NCI-H2227 treated with DMSO at 0.1 percent for 48 hours (cell line): Measurements from ENCODE around the gene CHCT1.
A peak's percentile ranks its signal among the peaks of the same experiment; 100 is the strongest.
"Not testable (repeated sequence)": the region's sequence is repeated elsewhere in the genome, so short reads cannot be mapped to it uniquely, and the experiment has no call there.

Experiments used
- DNase-seq: peaks from one replicate; lab custom pipeline; 2025; lab: John Stamatoyannopoulos, UW

CHCT1 gene

GRCh38 chr17:60422162-60422665, at the start of gene CHCT1:
Gene CHCT1, plus strand, starts transcription at chr17:60422489. Its CDS starts 104 bp downstream, at chr17:60422593.
- no peak for DNase-seq

- no peak for DNase-seq
These were observed 49.4 kb upstream of the CHCT1 start for GRCh38 chr17:60372790-60373483.

GRCh38 chr17:60378187-60378586, 44.1 kb upstream of the CHCT1 start:
- not testable (repeated sequence) for DNase-seq

GRCh38 chr17:60379461-60379860, 42.8 kb upstream of the CHCT1 start:
- not testable (repeated sequence) for DNase-seq

- no peak for DNase-seq
These were observed 40.3 kb upstream of the CHCT1 start for GRCh38 chr17:60381958-60382357.

- peak; percentile 4 for DNase-seq
These were observed 38.9 kb upstream of the CHCT1 start for GRCh38 chr17:60383379-60383778.

GRCh38 chr17:60384921-60385320, 37.4 kb upstream of the CHCT1 start:
- not testable (repeated sequence) for DNase-seq

DNA sequence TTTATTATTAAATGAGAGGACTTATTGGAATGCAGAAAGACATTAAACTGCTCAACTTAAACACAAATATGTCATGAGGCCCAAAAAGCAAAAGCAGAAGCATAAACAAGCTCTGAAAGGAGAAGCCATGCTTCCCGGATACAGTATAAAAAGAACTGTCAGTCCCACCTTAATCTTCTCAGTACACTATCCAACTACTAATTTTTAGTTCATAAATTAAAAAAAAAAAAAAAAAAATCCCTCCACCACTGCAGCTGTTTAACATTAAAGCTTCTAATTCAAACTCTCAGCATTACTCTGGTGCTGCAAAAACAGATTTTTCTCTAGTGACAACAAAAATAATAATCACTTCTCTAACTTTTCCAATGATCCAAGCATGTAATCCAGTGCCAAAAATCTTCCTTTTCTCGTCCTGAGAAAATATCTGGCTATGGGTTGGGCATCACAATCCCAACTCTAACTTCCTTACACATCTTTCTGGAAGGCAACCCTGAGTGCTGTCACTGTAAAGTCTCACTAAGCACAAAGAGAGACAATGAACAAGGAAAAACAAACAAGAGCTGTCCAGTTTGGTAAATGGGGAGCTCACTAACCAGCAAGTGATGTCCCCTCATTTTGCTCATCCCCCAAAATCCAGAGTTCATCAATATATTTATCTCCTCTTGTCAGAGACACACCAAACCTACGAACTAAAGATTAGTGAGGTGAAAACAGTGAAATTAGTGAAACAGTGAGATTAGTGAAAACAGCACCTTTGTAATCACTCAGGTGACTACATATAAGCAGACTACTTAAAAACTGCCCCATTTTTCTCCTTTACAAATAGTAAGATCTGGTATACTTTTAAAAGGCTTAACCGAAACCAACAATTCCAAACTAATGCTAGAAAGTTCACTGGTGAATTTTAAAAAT, 35.9 kb upstream of the CHCT1 start:
- DNase-seq, result no peak

DNA sequence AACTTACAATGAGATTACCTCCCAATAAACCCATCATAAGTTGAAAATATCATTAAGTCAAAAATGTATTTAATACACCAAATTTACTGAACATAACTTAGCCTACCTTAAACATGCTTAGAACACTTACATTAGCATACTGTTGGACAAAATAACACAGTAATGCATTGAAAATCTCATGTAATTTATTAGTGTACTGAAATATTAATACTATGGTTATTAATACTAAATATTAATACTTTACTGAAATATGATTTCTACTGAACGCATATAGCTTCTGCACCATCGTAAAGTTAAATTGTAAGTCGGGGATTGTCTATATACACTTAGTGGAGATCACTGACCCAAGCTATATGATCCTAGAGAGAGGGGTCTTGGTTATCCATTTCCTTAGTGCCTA, 34.6 kb upstream of the CHCT1 start:
- no peak for DNase-seq

- DNase-seq, result no peak
These were observed 33.5 kb upstream of the CHCT1 start for GRCh38 chr17:60388742-60389141.

GRCh38 chr17:60390186-60390585, 32.1 kb upstream of the CHCT1 start:
- no peak for DNase-seq

DNA sequence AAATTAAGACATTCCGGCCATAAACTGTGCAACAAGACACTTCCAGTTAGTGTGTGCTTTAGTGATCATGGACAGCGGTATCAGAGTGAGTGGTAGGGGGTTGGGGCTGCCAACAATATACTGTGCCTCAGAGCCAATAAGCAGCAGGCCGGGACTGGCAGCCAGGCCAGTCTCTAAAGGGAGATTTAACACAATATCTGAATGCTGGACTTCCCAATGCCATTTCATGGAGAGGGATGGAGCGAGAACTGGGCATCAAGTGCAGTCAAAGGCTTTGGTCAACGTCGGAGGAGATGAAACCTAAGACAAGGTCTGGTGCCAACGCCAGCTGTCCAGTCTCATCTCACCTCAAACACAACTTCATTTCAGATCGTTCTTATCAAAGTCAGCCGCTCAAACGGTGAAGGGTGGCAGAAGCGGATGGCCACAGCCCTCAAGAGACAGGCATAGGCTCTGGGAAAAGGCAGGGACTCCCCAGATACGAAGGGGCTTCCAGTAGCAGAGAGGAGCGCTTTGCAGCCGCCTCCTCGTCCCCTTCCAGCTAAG, 31.3 kb upstream of the CHCT1 start:
- peak; percentile 67 for DNase-seq

- peak; percentile 77 for DNase-seq
These were observed 30.7 kb upstream of the CHCT1 start for GRCh38 chr17:60391471-60392041.

DNA sequence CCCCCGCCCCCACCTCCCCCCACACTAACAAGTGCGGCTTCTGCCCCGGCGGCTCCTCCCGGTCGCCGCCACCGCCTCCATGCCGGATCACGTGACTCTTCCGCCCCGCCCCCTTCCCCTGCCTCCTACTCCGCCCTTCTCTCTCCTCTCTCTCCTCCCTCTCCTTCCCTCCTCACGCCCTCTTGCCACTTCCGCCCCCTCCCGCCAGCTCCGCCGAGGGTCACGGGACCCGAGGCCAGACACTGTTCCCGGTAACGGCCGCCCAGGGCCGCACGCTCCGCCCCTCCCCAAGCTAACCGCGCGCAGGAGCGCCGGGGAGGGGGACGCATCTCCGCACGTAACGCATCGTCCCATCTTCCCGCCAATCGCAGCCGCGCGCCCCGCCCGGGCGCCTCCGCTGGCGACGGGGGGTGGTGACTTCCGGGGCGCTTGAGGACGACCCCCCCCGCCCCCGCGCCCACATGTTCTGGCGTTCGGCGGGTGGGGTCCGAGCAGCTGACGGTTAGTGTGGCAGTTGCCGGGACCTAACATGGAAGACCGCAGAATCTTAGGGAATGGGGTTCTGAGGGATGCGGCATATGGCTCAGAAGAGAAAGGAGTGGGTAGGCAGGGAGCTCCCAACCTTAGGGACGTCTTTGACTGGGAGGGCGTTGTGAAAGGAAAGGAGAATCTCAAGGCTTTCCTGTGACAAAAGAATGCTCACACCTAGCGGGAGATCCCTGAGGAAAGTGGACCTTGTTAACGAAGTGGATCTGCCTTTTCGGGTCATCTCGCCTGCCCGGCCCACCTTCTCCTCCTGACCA, 30.0 kb upstream of the CHCT1 start, which contains the start of gene USP32:
TSS of gene USP32 (minus strand) at position 92 of the 803 bp plus-strand sequence. CDS start 194 bp downstream, outside the sequence.
- peak; percentile 96 for DNase-seq

DNA sequence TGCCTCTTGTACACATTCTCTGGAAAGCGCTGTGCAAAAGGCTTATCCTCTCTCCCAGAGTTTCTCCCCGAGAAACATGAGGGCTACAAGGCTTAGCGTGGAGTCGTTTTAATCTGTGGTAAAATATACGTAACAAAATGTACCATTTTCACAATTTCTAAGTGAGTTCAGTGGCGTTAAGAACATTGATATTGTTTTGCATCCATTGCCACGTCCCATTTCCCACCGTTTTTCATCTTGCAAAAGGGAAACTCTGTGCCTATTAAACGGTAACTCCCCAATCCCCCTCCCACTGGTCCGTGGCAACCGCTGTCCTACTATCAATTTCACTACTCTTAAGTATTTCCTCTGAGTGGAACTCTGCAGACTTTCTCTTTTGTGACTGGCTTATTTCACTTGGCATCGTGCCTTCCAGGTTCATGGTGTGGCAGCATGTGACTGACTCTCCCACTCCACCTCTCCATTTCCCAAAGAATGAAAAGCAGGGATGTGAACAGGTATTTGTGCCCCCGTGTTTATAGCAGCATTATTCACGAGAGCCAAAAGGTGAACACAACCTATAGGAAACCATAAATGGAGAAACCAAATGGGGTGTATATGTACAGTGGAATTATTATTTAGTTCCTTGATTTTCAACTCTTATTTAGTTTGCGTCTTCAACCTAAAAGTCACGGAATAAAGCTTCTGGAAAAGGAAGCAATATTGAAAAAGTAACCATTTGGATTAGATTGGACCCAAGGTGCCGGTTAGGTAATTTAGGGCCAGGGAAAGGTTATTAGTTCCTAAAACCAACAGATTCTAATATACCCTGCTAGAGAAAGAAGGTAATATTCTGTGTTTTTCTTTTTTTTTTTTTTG, 29.2 kb upstream of the CHCT1 start:
- DNase-seq, result peak; percentile 64

DNA sequence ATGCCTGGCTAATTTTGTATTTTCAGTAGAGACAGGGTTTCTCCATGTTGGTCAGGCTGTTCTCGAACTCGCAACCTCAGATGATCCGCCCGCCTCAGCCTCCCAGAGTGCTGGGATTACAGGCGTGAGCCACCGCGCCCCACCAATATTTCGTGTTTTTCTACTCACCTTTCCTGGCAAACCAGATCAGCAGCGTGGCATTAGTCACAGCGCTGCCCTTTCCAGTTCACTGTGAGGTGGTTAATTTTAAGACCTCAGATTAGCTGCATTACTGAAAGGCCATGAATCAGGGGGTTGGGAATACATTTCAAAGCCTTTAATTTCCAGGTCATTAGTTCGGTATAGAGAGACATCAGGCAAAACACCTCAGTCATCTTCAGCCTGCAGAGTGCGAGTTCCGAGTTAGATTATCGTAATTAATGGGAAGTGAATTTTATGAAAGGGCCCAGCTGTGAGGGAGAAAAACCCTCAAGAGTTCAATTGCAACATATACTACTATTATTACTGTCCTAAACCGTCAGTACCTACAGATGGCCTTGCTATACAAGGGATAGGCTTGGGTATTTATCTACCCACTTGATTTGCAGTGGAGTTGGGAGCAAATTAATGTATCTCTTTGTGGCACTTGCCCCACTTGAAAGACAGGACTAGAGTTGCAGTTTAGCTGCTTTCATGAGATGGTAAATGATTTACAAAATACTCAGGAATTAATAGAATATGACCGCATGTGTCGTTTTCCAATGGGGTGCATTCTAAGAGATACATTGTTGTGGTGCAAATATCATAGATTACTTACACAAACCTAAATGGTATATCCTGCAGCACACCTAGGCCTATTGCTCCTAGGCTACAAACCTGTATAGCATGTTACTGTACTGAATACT, 28.2 kb upstream of the CHCT1 start:
- DNase-seq, result peak; percentile 67

DNA sequence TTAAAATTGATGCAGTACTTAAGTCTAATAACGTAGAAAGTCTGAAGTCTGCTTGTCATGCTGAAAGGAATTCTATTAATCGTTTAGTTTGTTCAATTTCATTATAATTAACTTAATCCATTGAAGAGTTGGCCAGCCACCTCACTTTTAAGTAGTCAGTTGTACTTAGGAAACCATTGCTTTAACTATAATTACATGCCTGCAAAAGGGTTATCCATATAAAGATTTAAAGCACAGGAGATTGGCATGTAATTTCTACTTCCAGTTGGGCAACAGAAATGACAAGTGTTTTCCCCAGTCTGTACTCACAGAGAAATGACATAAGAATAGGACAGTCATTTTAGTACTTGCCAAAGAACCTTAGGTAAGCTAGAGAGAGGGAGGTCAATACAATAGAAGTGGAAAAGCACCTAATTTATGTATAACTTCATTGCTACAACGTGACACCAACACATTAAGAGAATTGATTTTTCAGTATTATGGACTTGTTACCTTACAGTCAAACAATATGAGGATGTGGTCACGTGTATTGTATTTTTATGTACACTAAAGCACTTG, 26.7 kb upstream of the CHCT1 start:
- DNase-seq, result peak; percentile 49

DNA sequence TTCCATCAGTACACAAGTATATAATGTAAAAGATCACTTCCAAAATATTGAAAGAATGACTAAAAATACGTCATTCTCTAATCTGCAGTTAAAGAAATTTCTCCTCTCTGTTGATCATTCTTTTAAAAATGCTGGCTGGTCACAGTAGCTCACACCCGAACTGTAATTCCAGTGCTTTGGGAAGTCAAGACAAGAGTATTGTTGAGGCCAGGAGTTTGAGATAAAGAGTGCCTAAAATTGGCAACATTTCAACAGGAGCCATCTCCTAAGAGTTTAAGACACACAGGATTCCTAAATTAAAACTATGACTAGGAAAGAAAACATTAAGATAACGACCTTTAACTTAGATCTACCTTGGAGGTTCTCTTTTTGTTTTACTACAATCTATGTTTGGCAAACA, 25.9 kb upstream of the CHCT1 start:
- no peak for DNase-seq
